ENCODE measurements around the gene STARD5. TPM values are rescaled to one million over a fixed set of nuclear protein-coding genes. Genes with fewer than 3 reads are reported as not detected.

The STARD5 gene
- total RNA-seq, 1 donor from 2014 or later, result 4.6 TPM

DNA sequence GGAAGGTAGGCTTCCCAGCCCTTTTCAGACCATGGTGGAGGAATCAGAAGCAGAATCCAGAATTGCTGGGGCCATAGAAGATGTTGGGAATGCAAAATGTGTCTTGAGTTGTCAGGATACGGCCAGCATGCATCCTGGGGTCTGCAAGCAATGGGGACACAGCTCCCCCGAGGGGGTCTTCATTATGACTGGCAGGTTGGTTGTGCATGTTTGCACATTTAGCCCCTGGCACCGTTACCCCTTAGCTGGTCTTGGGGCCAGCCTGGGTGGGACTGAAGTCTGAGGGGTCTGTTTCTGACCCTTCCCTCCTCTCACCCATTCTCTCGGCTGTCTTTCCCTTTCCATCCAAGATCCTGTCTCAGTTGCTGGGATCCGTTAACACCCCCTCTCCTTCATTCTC lies 50.7 kb downstream of the STARD5 start:
- H3K4me1 Mint-ChIP-seq (ENCODE audit: low read depth), result peaks cover 37% of the 10 kb centered on the region
- H3K27ac Mint-ChIP-seq, result no peak overlapping the region

DNA sequence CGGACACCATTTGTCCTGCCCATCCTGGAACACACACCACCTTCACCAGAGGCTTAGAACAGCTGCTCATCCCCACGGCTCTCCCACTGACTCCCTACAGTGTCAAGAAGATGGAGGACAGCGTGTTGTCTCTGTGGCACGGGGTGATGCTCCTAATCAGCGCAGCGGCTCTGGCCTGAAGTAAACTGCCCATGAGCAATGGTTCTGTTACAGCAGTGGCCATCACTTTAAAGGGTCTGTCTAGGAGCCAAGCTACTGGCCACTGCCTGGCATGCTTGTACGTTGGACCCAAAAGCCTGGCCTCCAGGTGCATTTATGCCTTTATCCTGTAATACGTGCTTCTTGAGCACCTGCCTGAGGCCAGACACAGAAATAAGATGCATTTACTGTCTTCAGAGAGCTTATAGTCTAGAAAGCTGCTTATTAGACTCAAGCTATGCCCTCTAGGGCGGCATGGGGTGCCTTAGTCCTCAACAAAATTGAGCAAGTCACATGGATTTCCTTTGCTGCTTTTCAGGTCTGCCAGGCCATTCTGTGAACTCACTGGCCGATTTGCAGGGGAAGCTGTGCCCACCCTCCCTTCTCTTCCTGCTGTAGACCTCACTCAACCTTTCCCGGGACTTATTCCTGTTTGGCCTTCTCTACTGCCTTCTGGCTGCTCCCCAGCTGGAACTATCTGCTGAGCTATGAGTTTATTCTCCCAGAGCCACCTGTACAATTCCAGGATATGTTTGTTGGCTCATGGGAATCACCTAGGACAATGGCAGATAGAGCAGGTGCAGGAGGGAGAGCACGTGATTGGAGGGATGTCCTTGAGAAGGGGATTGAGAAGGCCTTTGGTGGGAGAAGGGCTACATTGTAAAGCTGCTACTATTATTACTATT lies 51.9 kb downstream of the STARD5 start:
- no peaks in the 10 kb centered on the region for H3K27me3 Mint-ChIP-seq (ENCODE audit: insufficient read depth)
- H3K9me3 Mint-ChIP-seq, result peaks cover 5% of the 10 kb centered on the region
- H3K36me3 Mint-ChIP-seq (ENCODE audit: low read depth), result peaks cover 4% of the 10 kb centered on the region
- intact Hi-C loops (cut with micrococcal nuclease), result no loop called here
- H3K4me1 Mint-ChIP-seq (ENCODE audit: low read depth), result peaks cover 38% of the 10 kb centered on the region
- no peak overlapping the region for H3K27ac Mint-ChIP-seq
- no peak overlapping the region for H3K4me3 Mint-ChIP-seq
- no peak for DNase-seq (ENCODE audit: low spot score)

More for the DNA sequence above, 50.7 kb downstream of the STARD5 start:
- no peak overlapping the region for H3K4me3 Mint-ChIP-seq
- intact Hi-C loops (cut with micrococcal nuclease), result no loop called here
- no peak for DNase-seq (ENCODE audit: low spot score)
- peaks cover 9% of the 10 kb centered on the region for H3K36me3 Mint-ChIP-seq (ENCODE audit: low read depth)
- H3K9me3 Mint-ChIP-seq, result peaks cover 15% of the 10 kb centered on the region
- no peaks in the 10 kb centered on the region for H3K27me3 Mint-ChIP-seq (ENCODE audit: insufficient read depth)

DNA sequence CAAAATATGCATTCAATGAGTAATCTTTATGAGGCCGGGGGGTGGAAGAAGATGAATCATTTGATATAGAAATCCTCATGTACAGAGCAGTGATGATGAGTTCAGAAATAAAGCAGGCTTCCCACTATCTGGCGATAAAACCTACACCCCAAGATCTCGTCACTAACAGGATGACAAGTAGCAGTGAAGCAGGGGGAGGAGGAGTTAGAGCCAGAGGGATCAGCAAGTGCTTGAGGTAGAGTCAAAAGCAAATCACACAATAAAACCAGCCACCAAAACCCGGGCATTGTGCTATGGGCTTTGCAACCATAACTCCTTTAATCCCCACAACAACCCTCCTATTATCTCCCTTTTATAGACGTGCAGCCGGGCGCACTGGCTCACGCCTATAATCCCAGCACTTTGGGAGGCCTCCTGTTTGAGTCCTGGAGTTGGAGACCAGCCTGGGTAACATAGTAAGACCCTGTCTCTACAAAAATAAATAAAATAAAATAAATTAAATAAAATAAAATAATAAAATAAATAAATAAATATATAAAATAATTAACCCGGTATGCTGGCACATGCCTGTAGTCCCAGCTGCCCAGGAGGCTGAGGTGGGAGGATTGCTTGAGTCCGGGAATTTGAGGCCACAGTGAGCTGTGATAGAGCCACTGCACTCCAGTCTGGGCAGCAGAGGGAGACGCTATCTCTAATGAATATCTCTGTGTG lies 53.0 kb downstream of the STARD5 start:
- Mint-ChIP-seq H3K9me3 (no peaks in the 10 kb centered on the region), H3K36me3 (ENCODE audit: low read depth) (no peaks in the 10 kb centered on the region), H3K27me3 (ENCODE audit: insufficient read depth) (no peaks in the 10 kb centered on the region), H3K4me1 (ENCODE audit: low read depth) (peaks cover 43% of the 10 kb centered on the region), H3K4me3 (no peak overlapping the region), H3K27ac (no peak overlapping the region)
- intact Hi-C loops (cut with micrococcal nuclease), result no loop called here
- no peak for DNase-seq (ENCODE audit: low spot score)

DNA sequence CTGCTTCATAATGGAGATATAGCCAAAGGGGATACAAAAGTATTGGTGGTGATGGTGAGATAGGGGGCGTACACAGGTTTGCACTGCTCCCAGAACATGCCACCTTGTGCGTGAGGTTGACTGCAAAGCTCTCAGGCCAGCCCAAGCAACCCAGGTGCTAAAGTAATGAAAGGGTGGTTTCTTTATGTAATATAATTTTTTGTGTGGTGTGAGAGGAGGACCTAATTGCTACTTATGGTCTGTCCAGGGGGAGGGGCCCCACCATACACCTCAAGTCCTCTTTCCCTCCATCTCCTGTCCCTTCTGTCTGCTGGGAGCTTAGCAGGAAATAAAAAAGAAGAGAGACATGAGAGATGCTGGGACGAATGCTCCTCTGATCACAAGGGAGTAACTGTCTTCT lies 53.8 kb downstream of the STARD5 start:
- Mint-ChIP-seq H3K4me1 (ENCODE audit: low read depth) (peaks cover 43% of the 10 kb centered on the region), H3K4me3 (no peak overlapping the region), H3K9me3 (no peaks in the 10 kb centered on the region), H3K27ac (no peak overlapping the region), H3K36me3 (ENCODE audit: low read depth) (no peaks in the 10 kb centered on the region), H3K27me3 (ENCODE audit: insufficient read depth) (peaks cover 2% of the 10 kb centered on the region)
- intact Hi-C loops (cut with micrococcal nuclease), result no loop called here
- DNase-seq (ENCODE audit: low spot score), result no peak

DNA sequence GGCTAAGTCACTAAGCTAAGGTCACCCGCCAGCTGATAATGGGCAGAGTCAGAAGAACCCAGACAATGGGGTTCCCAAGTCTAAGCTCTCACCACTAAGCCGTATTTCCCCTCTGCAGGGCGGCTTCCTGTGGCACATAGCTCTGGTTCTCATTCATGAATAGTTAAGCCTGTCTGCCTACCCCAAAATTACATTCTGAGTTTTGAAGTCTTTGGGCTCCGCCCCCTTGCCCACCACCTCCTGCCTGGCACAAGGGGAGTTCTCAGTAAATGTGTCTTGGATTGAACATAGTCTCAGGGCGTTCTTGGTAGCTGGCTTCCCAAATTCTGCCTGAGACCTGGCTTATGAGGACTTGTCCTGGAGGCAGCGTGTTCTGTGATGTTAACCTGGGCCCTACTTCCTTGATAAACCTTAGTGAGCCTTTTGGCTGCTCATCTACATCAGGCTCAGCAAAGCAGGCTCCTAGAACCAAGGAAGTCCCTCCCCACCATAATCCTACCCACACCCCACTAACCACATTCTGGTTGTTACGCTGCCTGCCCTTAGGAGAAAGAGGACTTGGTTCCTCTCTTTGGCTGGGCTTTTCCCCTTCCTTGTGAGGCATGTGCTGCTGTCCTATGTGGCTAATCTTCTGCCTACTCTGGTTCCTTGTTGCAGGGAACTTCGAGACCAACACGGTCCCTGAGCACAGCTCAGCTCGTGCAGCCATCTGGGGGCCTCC lies 54.9 kb downstream of the STARD5 start:
- H3K4me3 Mint-ChIP-seq, result no peak overlapping the region
- peak overlapping the region; percentile 56 for H3K27ac Mint-ChIP-seq
- peaks cover 36% of the 10 kb centered on the region for H3K4me1 Mint-ChIP-seq (ENCODE audit: low read depth)
- intact Hi-C loops (cut with micrococcal nuclease), result loop anchor here (5.0 kb wide), 1 partner anchor 492 kb away; the partner anchor contains the start of gene CEMIP
- no peaks in the 10 kb centered on the region for H3K9me3 Mint-ChIP-seq
- H3K36me3 Mint-ChIP-seq (ENCODE audit: low read depth), result no peaks in the 10 kb centered on the region
- peaks cover 11% of the 10 kb centered on the region for H3K27me3 Mint-ChIP-seq (ENCODE audit: insufficient read depth)
- DNase-seq (ENCODE audit: low spot score), result no peak

DNA sequence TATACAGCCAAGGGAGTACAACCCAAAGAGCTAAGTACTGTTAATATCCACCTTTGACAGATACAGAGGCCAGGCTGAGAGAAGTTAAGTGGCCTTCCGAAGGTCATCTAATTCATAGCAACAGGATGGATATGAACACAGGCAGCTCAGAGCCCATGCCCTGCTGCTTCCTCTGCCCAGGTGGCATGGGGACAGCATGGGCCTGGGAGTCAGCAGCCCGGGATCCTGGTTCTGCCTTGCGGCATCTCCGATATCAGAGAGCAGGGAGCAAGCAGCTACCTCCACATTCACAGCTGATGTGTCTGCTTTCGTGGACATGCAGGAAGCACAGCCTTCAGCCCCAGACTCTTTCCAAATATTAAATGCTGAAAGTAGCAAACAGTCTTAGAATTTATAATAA lies 55.6 kb downstream of the STARD5 start:
- no peaks in the 10 kb centered on the region for H3K36me3 Mint-ChIP-seq (ENCODE audit: low read depth)
- H3K27me3 Mint-ChIP-seq (ENCODE audit: insufficient read depth), result peaks cover 14% of the 10 kb centered on the region
- H3K9me3 Mint-ChIP-seq, result no peaks in the 10 kb centered on the region
- peaks cover 36% of the 10 kb centered on the region for H3K4me1 Mint-ChIP-seq (ENCODE audit: low read depth)
- H3K27ac Mint-ChIP-seq, result no peak overlapping the region
- no peak for DNase-seq (ENCODE audit: low spot score)
- intact Hi-C loops (cut with micrococcal nuclease), result loop anchor here (5.0 kb wide), 1 partner anchor 491 kb away; the partner anchor contains the start of gene CEMIP
- no peak overlapping the region for H3K4me3 Mint-ChIP-seq

GRCh38 chr15:81265944-81266775 lies 57.8 kb downstream of the STARD5 start:
- peak; percentile 71 for DNase-seq (ENCODE audit: low spot score)
- peak overlapping the region; percentile 56 for H3K27ac Mint-ChIP-seq
- no peaks in the 10 kb centered on the region for H3K36me3 Mint-ChIP-seq (ENCODE audit: low read depth)
- intact Hi-C loops (cut with micrococcal nuclease), result loop anchor here (1.0 to 5.0 kb wide), 8 partner anchors 111 to 811 kb away; partner anchors contain the start of gene CEMIP
- no peaks in the 10 kb centered on the region for H3K9me3 Mint-ChIP-seq
- peak overlapping the region; percentile 30 for H3K4me3 Mint-ChIP-seq
- peaks cover 36% of the 10 kb centered on the region for H3K4me1 Mint-ChIP-seq (ENCODE audit: low read depth)
- peaks cover 14% of the 10 kb centered on the region for H3K27me3 Mint-ChIP-seq (ENCODE audit: insufficient read depth)

DNA sequence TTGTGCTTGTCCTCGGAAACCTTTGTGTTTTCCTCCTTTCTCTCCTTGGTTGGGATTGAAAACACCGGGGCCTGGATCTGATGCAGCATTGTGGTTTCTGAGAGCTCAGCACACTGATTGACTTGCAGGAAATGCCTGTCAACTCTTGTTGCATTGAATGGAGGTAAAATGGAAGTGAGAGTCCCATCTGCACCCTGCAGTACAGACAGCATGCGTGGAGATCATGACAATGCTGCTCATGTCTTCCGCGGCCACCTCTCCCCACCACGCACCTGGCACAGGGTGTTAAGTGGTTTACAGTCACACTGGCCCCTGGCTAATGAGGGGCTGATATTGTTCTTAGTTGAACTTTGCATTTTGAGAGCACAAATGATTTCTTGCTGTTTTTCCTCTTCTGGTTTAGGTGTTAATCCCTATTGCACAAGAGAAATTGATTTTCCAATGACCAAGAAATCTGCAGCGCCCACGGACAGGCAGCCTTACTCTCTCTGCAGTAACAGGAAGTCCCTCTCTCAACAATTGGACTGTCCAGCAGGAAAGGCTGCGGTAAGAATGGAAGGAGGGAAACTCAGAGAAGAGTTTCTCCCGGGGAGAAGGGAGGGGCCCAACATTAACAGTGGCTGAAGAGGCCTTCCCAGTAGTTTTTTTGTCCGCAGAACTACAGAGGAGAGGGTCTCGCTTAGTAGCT lies 58.5 kb downstream of the STARD5 start:
- Mint-ChIP-seq H3K4me3 (peak overlapping the region; percentile 30), H3K9me3 (no peaks in the 10 kb centered on the region), H3K27me3 (ENCODE audit: insufficient read depth) (peaks cover 14% of the 10 kb centered on the region), H3K36me3 (ENCODE audit: low read depth) (no peaks in the 10 kb centered on the region), H3K27ac (no peak overlapping the region), H3K4me1 (ENCODE audit: low read depth) (peaks cover 33% of the 10 kb centered on the region)
- no peak for DNase-seq (ENCODE audit: low spot score)
- intact Hi-C loops (cut with micrococcal nuclease), result loop anchor here (5.0 kb wide), 1 partner anchor 488 kb away; the partner anchor contains the start of gene CEMIP

DNA sequence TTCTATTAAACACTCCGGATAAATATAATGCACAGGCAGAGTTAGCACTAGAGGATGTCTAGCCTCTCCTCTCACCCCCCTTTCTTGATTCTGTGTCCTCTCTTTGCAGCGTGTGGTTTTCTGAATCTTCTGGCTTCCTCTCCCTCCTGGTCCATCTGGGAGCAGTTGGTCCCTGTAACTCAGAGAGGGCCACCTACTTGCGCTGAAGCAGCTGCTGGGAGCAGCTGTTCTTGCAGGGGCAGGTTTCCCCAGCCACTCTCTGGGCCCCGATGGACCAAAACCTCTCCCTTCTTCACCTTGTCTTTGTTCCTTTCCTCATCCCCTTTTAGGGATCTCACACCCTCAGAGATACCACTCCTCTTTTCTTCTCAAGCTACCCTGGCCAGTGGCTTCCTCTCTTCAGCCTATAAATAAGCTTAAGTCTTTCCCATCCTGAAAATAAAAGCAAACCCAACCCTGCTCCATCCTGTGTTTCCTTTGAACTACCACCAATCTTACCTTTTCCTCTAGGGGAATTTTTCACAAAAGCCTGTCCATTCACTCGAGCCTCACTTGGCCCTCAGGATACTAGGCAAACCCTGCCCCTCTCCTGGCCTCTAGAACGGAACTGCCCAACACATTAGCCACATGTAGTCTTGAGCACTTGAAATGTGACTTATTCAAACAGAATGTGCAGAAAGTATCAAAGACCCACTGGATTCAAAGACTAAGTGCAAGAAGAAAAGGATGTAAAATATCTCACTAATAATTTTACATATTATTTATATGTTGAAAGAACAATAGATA lies 59.7 kb downstream of the STARD5 start:
- H3K27me3 Mint-ChIP-seq (ENCODE audit: insufficient read depth), result peaks cover 18% of the 10 kb centered on the region
- peaks cover 27% of the 10 kb centered on the region for H3K4me1 Mint-ChIP-seq (ENCODE audit: low read depth)
- no peak overlapping the region for H3K27ac Mint-ChIP-seq
- DNase-seq (ENCODE audit: low spot score), result no peak
- intact Hi-C loops (cut with micrococcal nuclease), result no loop called here
- no peaks in the 10 kb centered on the region for H3K9me3 Mint-ChIP-seq
- H3K4me3 Mint-ChIP-seq, result no peak overlapping the region
- no peaks in the 10 kb centered on the region for H3K36me3 Mint-ChIP-seq (ENCODE audit: low read depth)

- Mint-ChIP-seq H3K27ac (no peak overlapping the region), H3K4me3 (no peak overlapping the region)
Observed at GRCh38 chr15:81263477-81263876, 60.5 kb downstream of the STARD5 start.

GRCh38 chr15:81261172-81261811 lies 62.6 kb downstream of the STARD5 start:
- intact Hi-C loops (cut with micrococcal nuclease), result no loop called here
- no peaks in the 10 kb centered on the region for H3K36me3 Mint-ChIP-seq (ENCODE audit: low read depth)
- no peak for DNase-seq (ENCODE audit: low spot score)
- H3K4me3 Mint-ChIP-seq, result no peak overlapping the region
- H3K9me3 Mint-ChIP-seq, result no peaks in the 10 kb centered on the region
- H3K4me1 Mint-ChIP-seq (ENCODE audit: low read depth), result peaks cover 14% of the 10 kb centered on the region
- no peak overlapping the region for H3K27ac Mint-ChIP-seq
- peaks cover 23% of the 10 kb centered on the region for H3K27me3 Mint-ChIP-seq (ENCODE audit: insufficient read depth)

More at GRCh38 chr15:81263477-81263876, 60.5 kb downstream of the STARD5 start:
- Mint-ChIP-seq H3K4me1 (ENCODE audit: low read depth) (peaks cover 22% of the 10 kb centered on the region), H3K36me3 (ENCODE audit: low read depth) (no peaks in the 10 kb centered on the region), H3K27me3 (ENCODE audit: insufficient read depth) (peaks cover 18% of the 10 kb centered on the region), H3K9me3 (no peaks in the 10 kb centered on the region)
- intact Hi-C loops (cut with micrococcal nuclease), result no loop called here
- no peak for DNase-seq (ENCODE audit: low spot score)

Measured in activated T-helper 1 cell treated with anti-CD3 and anti-CD28 coated beads, Interleukin-12 subunit alpha, Interleukin-12 subunit beta, Interleukin-2, Interleukin-4 antibody, amounts not matched to agents 30 ng/mL and 10 ng/mL and 1 ng/mL, durations not matched to agents 14 hours and 24 hours and 36 hours (primary cell).